Measurements from ENCODE around the gene MAGI1.

The MAGI1 gene

GRCh38 chr3:66018057-66019033 lies 20.4 kb downstream of the MAGI1 start:
- TF ChIP-seq ZNF565 (CRISPR knock-in tag; conservative IDR thresholded peaks at IDR 0.05; ENCODE audit: low read depth) (no peak), BACH2 (CRISPR knock-in tag; IDR thresholded peaks at IDR 0.05; ENCODE audit: borderline replicate concordance) (no peak), OSR1 (CRISPR knock-in tag; IDR thresholded peaks at IDR 0.05) (no peak), ZNF8 (CRISPR knock-in tag; IDR thresholded peaks at IDR 0.05) (no peak), ZFP3 (CRISPR knock-in tag; IDR thresholded peaks at IDR 0.05) (no peak), TCF4 (CRISPR knock-in tag; IDR thresholded peaks at IDR 0.05; ENCODE audit: borderline replicate concordance) (no peak), CSDC2 (CRISPR knock-in tag; IDR thresholded peaks at IDR 0.05) (no peak), CSRNP3 (CRISPR knock-in tag; IDR thresholded peaks at IDR 0.05) (no peak), ZFP30 (CRISPR knock-in tag; IDR thresholded peaks at IDR 0.05) (no peak), TOX (CRISPR knock-in tag; IDR thresholded peaks at IDR 0.05; ENCODE audit: borderline replicate concordance) (no peak), SNAI2 (CRISPR knock-in tag; IDR thresholded peaks at IDR 0.05) (no peak), ARNTL (CRISPR knock-in tag; IDR thresholded peaks at IDR 0.05; ENCODE audit: borderline replicate concordance, low read depth) (no peak), POU6F1 (CRISPR knock-in tag; IDR thresholded peaks at IDR 0.05; ENCODE audit: borderline replicate concordance, low read depth) (no peak), GLIS3 (CRISPR knock-in tag; IDR thresholded peaks at IDR 0.05) (no peak), CREB5 (CRISPR knock-in tag; IDR thresholded peaks at IDR 0.05; ENCODE audit: low read depth) (no peak), ISL1 (CRISPR knock-in tag; IDR thresholded peaks at IDR 0.05) (no peak)
- ATAC-seq: no peak

- no peak for ATAC-seq
- no peak for TF ChIP-seq TCF4 (CRISPR knock-in tag; IDR thresholded peaks at IDR 0.05; ENCODE audit: borderline replicate concordance)
- TF ChIP-seq ZFP30 (CRISPR knock-in tag; IDR thresholded peaks at IDR 0.05): no peak
- TF ChIP-seq ESRRG (CRISPR knock-in tag; IDR thresholded peaks at IDR 0.05): no peak
- TF ChIP-seq TOX (CRISPR knock-in tag; IDR thresholded peaks at IDR 0.05; ENCODE audit: borderline replicate concordance): no peak
- TF ChIP-seq PPARA (CRISPR knock-in tag; IDR thresholded peaks at IDR 0.05; ENCODE audit: borderline replicate concordance): no peak
- no peak for TF ChIP-seq TSHZ2 (CRISPR knock-in tag; IDR thresholded peaks at IDR 0.05)
- TF ChIP-seq ZNF8 (CRISPR knock-in tag; IDR thresholded peaks at IDR 0.05): no peak
- TF ChIP-seq OSR1 (CRISPR knock-in tag; IDR thresholded peaks at IDR 0.05): no peak
- TF ChIP-seq ZNF70 (CRISPR knock-in tag; IDR thresholded peaks at IDR 0.05): no peak
- no peak for TF ChIP-seq ZC3H10 (CRISPR knock-in tag; IDR thresholded peaks at IDR 0.05)
- TF ChIP-seq POU6F1 (CRISPR knock-in tag; IDR thresholded peaks at IDR 0.05; ENCODE audit: borderline replicate concordance, low read depth): no peak
- TF ChIP-seq BACH2 (CRISPR knock-in tag; IDR thresholded peaks at IDR 0.05; ENCODE audit: borderline replicate concordance): no peak
- no peak for TF ChIP-seq ISL1 (CRISPR knock-in tag; IDR thresholded peaks at IDR 0.05)
- TF ChIP-seq SNAI2 (CRISPR knock-in tag; IDR thresholded peaks at IDR 0.05): no peak
- no peak for TF ChIP-seq ZFP3 (CRISPR knock-in tag; IDR thresholded peaks at IDR 0.05)
- TF ChIP-seq PATZ1 (CRISPR knock-in tag; IDR thresholded peaks at IDR 0.05; ENCODE audit: borderline replicate concordance): no peak
- TF ChIP-seq GLIS3 (CRISPR knock-in tag; IDR thresholded peaks at IDR 0.05): no peak
- TF ChIP-seq CREB5 (CRISPR knock-in tag; IDR thresholded peaks at IDR 0.05; ENCODE audit: low read depth): no peak
- no peak for TF ChIP-seq CSRNP3 (CRISPR knock-in tag; IDR thresholded peaks at IDR 0.05)
- TF ChIP-seq ZNF565 (CRISPR knock-in tag; conservative IDR thresholded peaks at IDR 0.05; ENCODE audit: low read depth): no peak
Measured at GRCh38 chr3:66017591-66017990, 21.1 kb downstream of the MAGI1 start.
